ENCODE results near the gene ORMDL1.
A peak's percentile ranks its signal among the peaks of the same experiment; 100 is the strongest.

The ORMDL1 gene

DNA sequence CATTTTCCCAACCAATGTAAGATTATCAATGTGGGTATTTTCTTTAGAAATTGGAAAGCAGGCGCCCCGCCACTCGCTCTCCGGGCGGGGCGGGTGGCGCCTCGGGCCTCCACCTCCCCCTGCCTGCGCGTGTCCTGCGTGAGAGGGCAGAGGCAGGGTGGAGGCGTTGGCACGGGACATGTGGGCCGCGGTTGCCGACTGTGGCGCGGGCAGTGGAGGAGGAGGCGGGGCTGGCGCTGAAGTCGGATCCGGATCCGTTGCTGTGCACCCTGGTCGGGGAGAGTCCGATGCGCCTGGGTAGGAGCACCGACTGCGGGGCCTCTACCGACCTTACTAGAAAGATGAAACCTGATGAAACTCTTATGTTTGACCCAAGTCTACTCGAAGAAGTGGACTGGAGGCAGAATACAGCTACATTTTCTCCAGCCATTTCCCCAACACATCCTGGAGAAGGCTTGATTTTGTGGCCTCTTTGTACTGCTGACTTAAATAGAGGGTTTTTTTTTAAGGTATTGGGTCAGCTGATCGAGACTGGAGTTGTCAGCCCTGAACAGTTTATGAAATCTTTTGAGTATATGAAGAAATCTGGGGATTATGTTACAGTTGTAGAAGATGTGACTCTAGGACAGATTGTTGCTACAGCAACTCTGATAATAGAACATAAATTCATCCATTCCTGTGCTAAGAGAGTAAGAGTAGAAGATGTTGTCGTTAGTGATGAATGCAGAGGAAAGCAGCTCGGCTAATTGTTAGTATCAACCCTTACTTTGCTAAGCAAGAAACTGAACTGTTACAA is 38.0 kb upstream of the ORMDL1 start:
- no peak overlapping the region for H3K4me3 ChIP-seq (ENCODE audit: low read depth, low read length)
- TF ChIP-seq, protein P1, sequence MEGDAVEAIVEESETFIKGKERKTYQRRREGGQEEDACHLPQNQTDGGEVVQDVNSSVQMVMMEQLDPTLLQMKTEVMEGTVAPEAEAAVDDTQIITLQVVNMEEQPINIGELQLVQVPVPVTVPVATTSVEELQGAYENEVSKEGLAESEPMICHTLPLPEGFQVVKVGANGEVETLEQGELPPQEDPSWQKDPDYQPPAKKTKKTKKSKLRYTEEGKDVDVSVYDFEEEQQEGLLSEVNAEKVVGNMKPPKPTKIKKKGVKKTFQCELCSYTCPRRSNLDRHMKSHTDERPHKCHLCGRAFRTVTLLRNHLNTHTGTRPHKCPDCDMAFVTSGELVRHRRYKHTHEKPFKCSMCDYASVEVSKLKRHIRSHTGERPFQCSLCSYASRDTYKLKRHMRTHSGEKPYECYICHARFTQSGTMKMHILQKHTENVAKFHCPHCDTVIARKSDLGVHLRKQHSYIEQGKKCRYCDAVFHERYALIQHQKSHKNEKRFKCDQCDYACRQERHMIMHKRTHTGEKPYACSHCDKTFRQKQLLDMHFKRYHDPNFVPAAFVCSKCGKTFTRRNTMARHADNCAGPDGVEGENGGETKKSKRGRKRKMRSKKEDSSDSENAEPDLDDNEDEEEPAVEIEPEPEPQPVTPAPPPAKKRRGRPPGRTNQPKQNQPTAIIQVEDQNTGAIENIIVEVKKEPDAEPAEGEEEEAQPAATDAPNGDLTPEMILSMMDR (IDR thresholded peaks at IDR 0.05; ENCODE audit: low read depth, low read length), result no peak
- peak; percentile 29 for DNase-seq (ENCODE audit: low read depth, low spot score)
- in situ Hi-C loops (cut with HindIII; ENCODE audit: low sequenced_read_pairs), result no loop called here

DNA sequence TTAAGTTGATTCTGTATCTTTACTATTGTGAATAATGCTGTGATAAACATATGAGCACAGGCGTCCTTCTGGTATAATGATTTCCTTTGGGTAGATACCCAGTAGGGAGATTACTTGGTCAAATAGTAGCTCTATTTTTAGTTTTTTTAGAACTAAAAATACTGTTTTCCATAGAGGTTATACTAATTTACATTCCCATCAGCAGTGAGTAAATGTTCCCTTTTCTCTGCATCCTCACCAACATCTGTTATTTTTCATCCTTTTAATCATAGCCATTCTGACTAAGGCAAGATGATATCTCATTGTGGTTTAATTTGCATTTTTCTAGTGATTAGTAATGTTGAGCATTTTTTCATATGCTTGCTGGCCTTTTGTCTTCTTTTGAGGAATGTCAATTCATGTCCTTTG is 35.2 kb upstream of the ORMDL1 start:
- TF ChIP-seq, protein P1 (IDR thresholded peaks at IDR 0.05; ENCODE audit: low read depth, low read length), result no peak
- DNase-seq (ENCODE audit: low read depth, low spot score), result peak; percentile 56
- in situ Hi-C loops (cut with HindIII; ENCODE audit: low sequenced_read_pairs), result no loop called here
- no peak overlapping the region for H3K4me3 ChIP-seq (ENCODE audit: low read depth, low read length)

DNA sequence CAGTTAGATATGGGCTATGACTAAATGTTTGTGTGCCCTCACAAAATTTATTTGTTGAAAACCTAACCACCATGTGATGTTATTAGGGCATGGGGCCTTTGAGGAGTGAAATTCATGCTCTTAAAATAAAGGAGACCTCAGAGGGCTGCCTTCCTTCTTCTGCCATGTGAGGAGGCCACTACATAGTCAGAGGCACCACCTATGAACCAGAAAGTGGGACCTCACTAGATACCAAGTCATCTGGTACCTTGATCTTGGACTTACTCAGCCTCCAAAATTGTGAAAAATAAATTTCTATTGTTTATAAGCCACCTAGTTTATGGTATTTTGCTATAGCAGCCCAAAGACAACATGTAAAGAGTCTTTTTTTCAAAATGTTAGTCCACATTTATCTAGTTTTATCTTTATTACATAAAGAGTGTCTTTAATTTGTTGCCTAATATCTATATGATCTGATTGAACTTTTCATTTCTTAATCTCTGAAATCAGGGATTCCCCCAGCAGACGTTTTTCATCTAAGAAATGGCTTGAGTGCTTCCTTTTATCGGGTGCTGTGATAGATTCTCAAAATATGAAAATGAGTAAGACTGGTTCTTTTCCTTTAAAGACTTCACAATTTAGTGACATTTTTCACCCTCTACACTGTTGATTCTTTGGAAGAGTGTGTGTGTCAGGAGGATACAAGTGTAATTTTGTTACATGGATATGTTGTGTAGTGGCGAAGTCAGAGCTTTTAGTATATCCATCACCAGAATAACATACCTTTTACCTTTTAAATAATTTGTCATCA is 34.3 kb upstream of the ORMDL1 start:
- no peak for DNase-seq (ENCODE audit: low read depth, low spot score)
- in situ Hi-C loops (cut with HindIII; ENCODE audit: low sequenced_read_pairs), result no loop called here
- TF ChIP-seq, protein P1 (IDR thresholded peaks at IDR 0.05; ENCODE audit: low read depth, low read length), result no peak
- H3K4me3 ChIP-seq (ENCODE audit: low read depth, low read length), result no peak overlapping the region

DNA sequence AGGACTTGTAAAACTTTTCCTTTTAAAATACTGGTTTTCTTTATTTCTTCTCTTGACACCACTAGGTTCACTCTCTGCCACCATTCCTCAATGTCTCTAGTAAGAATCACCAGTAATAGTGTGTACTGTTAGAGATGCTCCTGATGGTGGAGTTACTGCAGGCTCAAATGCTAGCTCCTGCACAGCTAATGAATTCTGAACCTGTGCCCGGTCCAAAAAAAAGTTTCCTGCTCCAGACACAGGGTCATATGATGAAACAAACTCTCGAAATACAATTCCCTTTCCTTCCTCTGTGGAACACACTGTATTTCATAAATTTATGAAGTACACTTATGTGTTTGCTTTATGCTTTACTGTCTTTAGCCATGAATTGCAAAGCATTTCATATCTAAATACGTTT is 19.3 kb upstream of the ORMDL1 start:
- H3K4me3 ChIP-seq (ENCODE audit: low read depth, low read length), result no peak overlapping the region
- in situ Hi-C loops (cut with HindIII; ENCODE audit: low sequenced_read_pairs), result no loop called here
- TF ChIP-seq, protein P1 (IDR thresholded peaks at IDR 0.05; ENCODE audit: low read depth, low read length), result no peak
- DNase-seq (ENCODE audit: low read depth, low spot score), result no peak

DNA sequence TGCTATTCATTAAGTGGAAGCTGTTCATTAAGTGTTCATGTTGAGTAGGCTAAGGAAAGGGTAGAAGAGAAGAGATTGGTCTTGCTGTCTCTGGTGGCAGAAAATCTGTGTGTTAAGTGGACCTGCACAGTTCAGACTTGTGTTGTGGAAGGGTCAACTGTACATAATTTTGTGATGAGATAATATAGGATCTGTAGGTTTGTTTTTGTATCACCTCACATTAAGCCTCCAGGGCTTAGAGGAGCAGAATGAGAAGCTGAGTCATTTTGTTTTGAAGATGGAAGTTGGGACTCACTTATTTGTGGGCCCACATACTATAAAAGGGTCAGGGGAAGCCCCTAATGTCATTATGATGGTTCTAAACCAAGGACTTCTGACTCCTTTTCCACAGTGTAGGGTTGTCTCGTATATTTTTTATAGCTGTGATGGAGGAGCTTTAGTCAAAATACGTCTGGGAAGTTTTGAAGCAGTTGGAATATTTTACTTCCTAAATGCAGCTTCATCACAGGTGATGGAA is 18.3 kb upstream of the ORMDL1 start:
- peak; percentile 9 for DNase-seq (ENCODE audit: low read depth, low spot score)
- TF ChIP-seq, protein P1 (IDR thresholded peaks at IDR 0.05; ENCODE audit: low read depth, low read length), result no peak
- in situ Hi-C loops (cut with HindIII; ENCODE audit: low sequenced_read_pairs), result no loop called here
- H3K4me3 ChIP-seq (ENCODE audit: low read depth, low read length), result no peak overlapping the region

DNA sequence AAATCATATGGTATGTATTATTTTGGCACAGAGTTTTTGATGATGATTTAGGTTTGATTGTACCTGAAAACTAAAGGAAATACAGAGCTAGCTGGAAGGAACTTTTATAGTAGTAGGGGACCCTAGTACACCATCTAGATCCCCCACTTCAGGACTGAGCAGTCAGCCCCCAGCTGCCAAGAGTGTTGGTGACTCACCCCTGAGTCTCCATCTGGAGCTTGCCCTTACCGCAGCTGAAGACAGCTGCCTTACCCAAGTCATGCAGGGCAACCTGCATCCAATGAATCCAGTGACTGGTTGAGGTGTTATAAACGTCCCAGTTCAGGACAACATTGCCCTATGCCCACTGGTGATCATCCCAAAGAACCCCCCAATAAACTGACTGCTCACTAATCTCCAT is 15.4 kb upstream of the ORMDL1 start:
- DNase-seq (ENCODE audit: low read depth, low spot score), result peak; percentile 82
- no peak overlapping the region for H3K4me3 ChIP-seq (ENCODE audit: low read depth, low read length)
- TF ChIP-seq, protein P1 (IDR thresholded peaks at IDR 0.05; ENCODE audit: low read depth, low read length), result no peak
- in situ Hi-C loops (cut with HindIII; ENCODE audit: low sequenced_read_pairs), result no loop called here
